GM12878 (cell line): ENCODE data around the gene DLX3.

Experiments used
- CBX5 ChIP-seq: sonication (generic); IDR thresholded peaks from 2 replicates; pipeline ENCODE4 v1.6.1; 2016; ENCODE audit warnings: low read depth, moderate library complexity, mild to moderate bottlenecking, inconsistent platforms
- CTCF ChIP-seq, 3 experiments: IDR thresholded peaks in 2 of 3; conservative IDR thresholded peaks in 1 of 3; 2 replicates each; pipeline ENCODE4 v1.5.1; 2011; ENCODE audit warnings: low read depth in 3 of 3, low read length in 3 of 3, mild to moderate bottlenecking in 3 of 3, control low read depth in 2 of 3, moderate library complexity in 2 of 3, inconsistent platforms in 1 of 3, mixed read lengths in 1 of 3; ENCODE audit not compliant: control insufficient read depth in 2 of 3, insufficient read depth in 1 of 3; ENCODE audit errors: extremely low read depth in 1 of 3
- KDM1A ChIP-seq: fragments of 200-600 bp; sonication (generic); IDR thresholded peaks from 2 replicates; pipeline ENCODE4 v1.6.1; 2016; ENCODE audit warnings: borderline replicate concordance
- NBN ChIP-seq: fragments of 450-650 bp; IDR thresholded peaks from 2 replicates; pipeline ENCODE4 v1.6.1; 2016
- POLR2A ChIP-seq: IDR thresholded peaks from 2 replicates; pipeline ENCODE4 v1.6.1; 2011; ENCODE audit warnings: low read depth, mild to moderate bottlenecking, low read length
- SIX5 ChIP-seq: IDR thresholded peaks from 2 replicates; pipeline ENCODE4 v1.6.1; 2011; ENCODE audit warnings: mild to moderate bottlenecking, low read depth, low read length, moderate library complexity; ENCODE audit not compliant: severe bottlenecking
- TAF1 ChIP-seq: IDR thresholded peaks from 2 replicates; pipeline ENCODE4 v1.6.1; 2011; ENCODE audit warnings: mild to moderate bottlenecking, low read depth, low read length, borderline replicate concordance
- USF1 ChIP-seq: IDR thresholded peaks from 2 replicates; pipeline ENCODE4 v1.6.1; 2011; ENCODE audit warnings: borderline replicate concordance, low read depth, mild to moderate bottlenecking, moderate library complexity, mixed read lengths, low read length; ENCODE audit not compliant: insufficient read depth; ENCODE audit errors: extremely low read length

- no peak for TF ChIP-seq NBN
- TF ChIP-seq KDM1A = no peak
- no peak for TF ChIP-seq SIX5
- no peak for TF ChIP-seq TAF1
- no peak for TF ChIP-seq USF1
- TF ChIP-seq CTCF (IDR thresholded peaks at IDR 0.05 in 2 of 3, conservative IDR thresholded peaks at IDR 0.05 in 1 of 3; ENCODE audit: control insufficient read depth in 2 of 3, extremely low read depth in 1 of 3, insufficient read depth in 1 of 3, low read depth in 3 of 3, low read length in 3 of 3) = no peak
- no peak for TF ChIP-seq POLR2A
- TF ChIP-seq CBX5 = no peak
These were observed 48.0 kb downstream of the DLX3 start for GRCh38 chr17:49946964-49947584.
